HG02571 (cell line): ENCODE measurements around the gene LZTR1.
"Not testable (repeated sequence)": the region's sequence is repeated elsewhere in the genome, so short reads cannot be mapped to it uniquely, and the experiment has no call there.

Experiments used
- ATAC-seq: cut with Tn5 transposase; IDR thresholded peaks from one replicate; pipeline ENCODE4 v1.9.1; 2021; ENCODE audit warnings: mild to moderate bottlenecking, moderate library complexity; ENCODE audit not compliant: unreplicated experiment

LZTR1 gene

DNA sequence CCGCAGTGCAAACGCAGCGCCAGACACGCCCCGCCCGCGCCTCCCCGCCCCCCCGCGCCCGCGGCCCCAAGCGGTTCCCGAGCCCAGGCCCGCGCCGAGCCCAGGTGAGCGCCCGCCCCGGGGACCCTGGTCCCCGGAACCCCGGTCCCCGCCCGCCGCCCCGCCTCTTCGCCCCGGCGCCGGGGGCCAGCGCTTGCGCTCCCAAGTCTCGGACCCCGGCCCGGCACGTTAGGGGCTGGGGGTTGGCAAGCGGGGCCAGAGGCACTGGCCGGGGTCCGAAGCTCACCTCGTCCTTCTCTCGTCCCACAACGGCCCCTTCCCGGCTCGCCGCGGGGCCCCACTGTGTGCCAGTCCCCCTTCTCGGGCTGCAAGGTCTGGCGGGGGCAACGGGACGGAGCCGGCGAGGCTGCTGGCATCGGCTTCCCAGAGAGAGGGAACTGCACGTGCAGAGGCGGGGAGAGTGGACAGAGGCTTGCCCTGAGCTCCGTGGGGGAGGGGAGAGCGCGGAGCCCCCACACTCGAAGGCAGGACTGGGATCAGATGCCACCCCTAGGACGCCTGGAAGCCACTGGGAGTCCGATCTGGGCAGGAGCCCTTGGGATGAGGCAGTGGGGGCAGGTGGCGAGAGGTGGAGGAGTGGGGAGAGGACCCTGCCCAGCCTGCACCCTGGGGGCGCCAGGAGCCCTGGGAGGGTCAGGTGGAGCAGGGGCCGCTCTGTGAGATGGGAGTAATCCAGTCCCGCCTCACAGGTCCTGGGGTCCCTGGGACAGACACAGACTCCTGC, 16.8 kb upstream of the LZTR1 start:
- ATAC-seq = no peak

DNA sequence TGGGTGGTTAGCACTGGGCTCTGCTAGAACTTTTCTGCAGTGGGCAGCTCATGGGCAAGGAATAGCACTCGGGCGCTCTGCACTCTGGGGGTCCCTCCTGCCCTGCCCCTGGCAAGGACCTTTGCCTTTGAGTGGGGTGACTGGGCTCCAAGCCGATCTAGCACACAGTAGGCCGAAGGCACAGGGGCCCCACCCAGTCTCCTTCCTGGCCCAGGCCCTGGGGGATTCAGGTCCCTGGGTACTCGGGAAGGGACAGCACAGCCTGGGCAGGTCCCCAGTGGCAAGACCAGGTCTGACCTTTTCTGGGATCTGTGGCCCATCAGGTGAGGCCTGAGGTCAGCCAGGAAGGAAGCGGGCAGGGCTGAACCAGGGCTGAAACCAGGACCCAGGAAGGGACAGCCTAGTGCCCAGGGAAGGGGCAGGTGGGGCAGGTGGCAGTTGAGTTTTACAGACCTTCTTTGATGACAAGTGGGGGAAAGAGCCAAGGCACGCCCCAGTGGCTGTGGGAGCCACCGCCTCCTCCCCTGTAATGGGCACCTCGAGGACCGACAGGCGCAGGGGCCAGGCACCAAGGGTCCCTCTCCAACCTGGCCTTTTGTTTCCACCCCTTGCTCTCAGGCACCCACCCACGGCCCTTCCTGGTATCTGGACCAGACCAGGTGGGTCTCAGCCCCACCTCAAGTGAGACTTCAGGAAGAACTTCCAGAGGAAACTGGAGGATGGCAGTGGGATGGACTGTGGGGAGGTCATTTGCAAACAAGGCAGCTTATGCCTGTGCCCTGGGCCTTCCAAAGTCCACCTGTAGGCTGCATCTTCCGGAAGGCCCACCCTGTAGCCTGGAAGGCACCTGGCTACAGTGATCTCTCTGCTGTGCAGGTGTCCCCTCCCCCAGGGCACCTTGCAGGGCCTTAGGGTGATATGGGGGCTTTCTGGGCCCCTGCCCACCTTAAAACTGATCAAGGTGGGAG, 15.9 kb upstream of the LZTR1 start:
- ATAC-seq = no peak

DNA sequence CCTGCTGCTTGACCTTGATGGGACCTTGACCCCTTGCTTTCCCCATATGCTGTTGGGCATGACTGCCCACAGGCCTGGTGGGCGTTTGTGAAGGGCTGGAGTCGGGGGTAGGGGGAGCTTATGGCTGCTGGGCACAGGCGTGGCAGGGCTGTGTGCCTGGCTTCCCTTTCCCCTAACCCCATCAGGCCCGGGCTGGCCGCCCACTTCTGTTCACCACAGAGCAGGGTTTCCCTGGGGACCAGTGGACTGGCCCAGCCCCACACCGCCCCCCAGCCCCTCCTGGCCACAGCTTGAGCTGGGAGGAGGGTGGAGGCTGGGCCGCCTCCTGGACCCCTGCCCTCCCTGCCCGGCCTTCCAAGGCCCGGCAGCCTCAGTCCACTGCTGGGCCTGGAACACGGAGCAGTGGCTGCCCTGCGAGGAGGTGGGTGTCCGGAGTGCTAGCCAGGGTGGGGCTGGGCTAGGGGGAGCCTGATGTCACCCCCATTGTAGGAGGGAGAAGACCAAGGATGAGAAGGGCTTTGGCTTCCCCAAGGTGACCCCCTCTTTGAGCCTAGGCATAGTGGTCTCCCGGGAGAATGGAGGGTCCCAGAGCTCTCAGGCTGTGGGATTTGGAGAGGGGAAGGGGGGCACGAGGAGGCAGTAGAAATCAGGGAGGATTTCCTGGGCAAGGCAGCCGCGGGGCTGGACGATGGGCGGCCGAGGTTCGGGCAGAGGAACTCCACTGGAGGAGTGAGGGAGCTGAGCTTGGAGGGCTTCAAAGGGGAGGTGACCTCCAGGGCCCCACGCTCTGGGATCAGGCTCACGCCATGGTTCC, 15.0 kb upstream of the LZTR1 start, which contains the start of gene AIFM3:
TSS of gene AIFM3 (plus strand) at position 373 of the 814 bp plus-strand sequence. CDS start 690 bp downstream, outside the sequence.
- no peak for ATAC-seq

DNA sequence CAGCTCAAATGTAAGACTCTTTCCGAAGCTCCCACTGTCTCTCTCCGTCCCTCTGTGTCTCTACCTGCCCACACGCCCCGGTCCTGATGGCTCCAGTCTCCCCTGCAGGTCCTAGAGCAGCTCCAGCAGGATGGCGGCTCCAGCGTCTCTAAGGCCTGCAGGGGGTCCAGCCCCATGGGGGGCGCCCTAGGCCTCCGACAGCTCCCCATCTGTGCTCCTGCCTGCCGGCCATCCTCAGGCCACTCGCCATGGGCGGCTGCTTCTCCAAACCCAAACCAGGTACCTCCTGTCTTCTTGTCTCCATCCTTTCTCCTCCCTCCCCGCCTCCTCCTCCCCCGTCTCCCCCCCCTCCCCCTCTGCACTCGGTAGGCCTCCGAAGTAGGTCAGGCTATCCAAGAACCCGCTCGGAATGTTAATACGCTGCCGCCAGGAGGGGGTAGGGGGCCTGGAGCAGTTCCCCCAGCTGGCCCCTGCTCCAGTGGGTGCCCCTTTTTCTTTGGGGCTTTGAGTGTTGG, 14.3 kb upstream of the LZTR1 start:
- no peak for ATAC-seq

DNA sequence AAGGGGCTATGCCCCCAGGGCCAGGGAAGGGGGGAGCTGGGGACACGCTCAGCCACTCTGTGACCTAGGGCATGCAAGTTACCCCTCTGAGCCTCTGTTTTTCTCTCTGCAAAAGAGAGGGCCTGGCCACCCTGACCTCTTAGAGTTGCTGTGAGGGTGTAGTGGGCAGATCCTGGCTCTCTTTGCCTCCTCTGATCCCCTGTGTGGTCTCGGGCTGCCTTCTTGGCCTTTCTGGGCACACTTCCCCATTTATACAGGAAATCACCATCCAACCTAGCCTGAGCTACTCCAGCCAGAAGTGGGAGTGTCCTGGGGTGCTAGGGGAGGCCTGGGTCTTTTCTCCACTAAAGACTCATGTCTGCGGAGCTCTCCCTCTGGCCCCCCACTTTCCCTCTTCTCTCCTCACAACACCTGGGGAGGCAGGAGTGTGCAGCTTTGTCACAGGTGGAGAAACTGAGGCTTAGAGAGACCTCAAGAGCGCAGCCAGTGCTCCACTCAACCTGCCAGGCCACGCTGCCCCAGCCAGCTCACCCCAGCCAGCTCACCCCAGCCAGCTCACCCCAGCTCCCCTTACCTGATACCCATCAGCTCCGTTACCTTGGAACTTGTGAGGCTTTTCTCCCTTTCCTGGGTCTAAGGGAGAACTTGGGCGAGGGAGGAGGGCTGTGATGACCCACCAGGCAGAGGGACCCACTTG, 13.7 kb upstream of the LZTR1 start:
- no peak for ATAC-seq

DNA sequence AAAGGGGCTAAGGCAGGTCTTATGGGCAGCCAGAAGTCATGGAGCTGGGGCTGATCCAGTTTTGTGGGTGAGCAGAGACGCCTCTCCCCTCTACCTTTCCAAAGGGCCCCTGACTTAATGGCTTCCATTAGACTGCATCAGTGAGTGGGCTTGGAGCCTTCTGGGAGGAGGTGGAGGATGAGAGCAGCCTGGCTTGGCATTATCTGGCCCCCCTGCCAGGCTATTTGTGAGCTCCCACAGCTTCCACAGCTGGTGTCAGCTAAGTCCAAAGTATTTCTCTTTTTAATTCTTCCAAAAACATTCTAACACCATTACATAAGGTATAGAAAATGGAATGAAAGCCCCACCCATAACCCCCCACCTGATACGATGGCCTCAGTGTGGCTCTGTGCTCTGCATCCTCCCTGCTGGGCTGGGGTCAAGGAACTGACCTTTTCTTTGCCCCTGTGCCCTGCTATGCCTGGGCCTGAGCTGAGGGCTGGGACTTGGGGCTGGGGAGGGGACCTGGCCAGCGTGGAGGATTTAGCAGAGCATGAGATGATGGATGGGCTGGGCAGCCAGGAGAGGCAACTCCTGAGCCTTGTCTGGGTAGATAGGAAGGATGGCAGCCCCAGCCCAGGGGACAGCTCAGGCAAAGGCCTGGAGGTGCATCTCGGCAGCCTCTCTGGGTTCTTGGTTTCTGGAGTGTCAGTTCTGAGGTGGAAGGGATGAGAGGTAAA, 11.0 kb upstream of the LZTR1 start:
- ATAC-seq = no peak

DNA sequence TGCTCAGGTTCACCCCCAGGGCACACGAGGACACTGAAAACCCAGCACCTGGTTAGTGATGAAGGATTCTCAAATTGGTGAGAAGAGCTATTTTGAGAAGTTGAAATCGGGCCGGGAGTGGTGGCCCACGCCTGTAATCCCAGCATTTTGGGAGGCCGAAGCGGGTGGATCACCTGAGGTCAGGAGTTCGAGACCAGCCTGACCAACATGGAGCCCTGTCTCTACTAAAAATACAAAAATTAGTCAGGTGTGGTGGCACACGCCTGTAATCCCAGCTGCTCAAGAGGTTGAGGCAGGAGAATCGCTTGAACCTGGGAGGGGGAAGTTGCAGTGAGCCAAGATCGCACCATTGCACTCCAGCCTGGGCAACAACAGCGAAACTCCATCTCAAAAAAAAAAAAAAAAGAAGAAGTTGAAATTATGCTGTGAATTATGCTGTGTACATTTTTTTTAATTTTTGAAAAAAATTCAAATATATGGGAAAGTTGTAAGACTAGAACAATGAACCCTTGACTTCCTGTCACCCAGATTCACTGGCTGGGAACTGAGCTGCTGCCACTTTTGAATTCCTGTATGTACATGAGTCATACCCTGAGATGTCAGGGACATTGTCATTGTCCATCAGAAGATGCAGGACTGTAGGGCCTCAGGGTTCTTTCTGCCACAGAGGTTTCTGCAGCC, 9.9 kb upstream of the LZTR1 start:
- ATAC-seq = not testable (repeated sequence)

DNA sequence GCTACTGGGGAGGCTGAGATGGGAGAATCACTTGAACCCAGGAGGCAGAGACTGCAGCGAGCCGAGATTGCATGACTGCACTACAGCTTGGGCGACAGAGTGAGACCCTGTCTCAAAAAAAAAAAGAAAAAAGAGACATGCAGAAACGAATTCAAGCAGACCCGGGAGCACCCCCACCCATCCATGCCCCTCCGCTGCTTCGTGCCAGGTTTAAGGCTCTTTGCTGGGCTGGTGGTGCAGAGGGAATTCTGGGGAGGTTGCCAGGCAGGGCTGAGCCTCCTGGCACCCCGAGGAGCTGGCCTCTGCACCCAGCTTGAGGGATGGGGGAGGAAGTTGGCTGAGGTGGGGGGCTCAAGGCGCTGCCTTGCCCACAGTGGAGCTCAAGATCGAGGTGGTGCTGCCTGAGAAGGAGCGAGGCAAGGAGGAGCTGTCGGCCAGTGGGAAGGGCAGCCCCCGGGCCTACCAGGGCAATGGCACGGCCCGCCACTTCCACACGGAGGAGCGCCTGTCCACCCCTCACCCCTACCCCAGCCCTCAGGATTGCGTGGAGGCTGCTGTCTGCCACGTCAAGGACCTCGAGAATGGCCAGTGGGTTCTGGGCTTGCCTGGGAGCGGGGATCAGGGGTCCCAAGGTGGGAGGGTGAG, 9.0 kb upstream of the LZTR1 start:
- no peak for ATAC-seq

DNA sequence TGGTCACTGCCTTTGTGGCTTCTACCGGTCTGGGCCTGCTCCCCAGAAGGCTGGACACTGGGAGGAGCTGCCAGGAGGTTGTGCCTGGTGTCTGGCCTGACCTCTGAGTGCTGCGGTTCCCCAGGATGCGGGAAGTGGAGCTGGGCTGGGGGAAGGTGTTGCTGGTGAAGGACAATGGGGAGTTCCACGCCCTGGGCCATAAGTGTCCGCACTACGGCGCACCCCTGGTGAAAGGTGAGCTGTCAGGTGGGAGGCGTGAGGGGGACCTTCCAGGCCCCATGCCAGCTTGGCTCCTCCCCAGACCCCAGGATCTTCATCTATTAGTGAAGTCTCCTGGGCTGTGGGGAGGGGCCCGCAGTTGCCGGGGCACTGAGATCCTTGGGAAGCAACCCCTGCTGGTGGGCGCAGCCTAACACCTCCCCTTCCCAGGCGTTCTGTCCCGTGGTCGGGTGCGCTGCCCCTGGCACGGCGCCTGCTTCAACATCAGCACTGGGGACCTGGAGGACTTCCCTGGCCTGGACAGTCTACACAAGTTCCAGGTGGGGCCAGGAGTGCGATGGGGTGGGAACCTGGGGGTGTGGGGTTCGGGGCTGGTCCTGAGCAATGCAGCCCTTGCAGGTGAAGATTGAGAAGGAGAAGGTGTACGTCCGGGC, 8.3 kb upstream of the LZTR1 start:
- no peak for ATAC-seq

DNA sequence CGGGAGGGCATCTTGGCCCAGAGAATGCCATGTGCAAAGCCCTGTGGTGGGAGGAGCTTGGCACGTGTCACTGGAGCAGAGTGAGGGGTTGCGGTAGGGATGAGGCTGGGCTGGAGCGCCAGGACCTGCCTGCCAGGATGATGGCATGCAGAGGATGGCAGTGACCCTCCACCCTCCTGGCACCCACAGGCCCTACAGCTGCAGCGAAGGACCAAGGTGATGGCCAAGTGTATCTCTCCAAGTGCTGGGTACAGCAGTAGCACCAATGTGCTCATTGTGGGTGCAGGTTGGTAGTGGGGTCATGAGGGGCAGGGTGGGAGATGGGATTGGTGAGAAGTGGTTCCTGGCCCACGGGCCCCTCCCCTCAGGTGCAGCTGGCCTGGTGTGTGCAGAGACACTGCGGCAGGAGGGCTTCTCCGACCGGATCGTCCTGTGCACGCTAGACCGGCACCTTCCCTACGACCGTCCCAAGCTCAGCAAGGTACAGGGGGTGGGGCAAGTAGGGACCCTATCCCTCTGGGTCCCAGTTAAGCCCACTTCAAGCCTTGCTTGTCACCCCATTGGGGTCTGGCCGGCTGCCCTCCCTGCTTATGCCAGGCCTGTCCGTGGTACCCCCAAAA, 7.7 kb upstream of the LZTR1 start:
- ATAC-seq = no peak

DNA sequence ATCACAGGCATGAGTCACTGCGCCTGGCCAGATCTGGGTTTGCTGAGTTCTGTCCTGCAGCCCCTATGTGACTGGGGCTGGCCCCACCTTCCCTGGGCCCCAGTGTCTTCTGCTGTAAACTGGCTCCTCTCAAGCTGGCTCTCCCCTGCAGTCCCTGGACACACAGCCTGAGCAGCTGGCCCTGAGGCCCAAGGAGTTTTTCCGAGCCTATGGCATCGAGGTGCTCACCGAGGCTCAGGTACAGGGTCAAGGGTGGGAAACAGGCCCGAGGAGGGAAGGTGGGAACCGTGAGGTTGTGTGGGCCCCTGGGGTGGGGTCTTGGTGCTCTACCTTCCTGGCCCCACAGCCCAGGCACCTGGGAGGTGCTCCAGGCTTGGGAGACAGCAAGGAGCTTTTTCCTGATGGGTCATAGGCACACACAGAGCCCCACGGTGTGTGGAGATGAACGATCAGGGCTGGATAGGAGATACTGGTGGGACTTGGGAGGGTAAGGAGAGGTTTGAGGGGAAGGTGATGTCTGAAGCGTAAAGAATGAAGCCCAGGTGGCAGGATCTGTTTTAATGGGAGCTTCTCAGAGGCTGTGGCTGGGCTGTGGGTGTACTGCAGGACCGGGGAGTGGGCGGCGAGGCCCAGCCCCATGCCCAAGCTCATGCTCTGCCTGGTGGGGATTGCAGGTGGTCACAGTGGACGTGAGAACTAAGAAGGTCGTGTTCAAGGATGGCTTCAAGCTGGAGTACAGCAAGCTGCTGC, 6.4 kb upstream of the LZTR1 start:
- ATAC-seq = no peak

DNA sequence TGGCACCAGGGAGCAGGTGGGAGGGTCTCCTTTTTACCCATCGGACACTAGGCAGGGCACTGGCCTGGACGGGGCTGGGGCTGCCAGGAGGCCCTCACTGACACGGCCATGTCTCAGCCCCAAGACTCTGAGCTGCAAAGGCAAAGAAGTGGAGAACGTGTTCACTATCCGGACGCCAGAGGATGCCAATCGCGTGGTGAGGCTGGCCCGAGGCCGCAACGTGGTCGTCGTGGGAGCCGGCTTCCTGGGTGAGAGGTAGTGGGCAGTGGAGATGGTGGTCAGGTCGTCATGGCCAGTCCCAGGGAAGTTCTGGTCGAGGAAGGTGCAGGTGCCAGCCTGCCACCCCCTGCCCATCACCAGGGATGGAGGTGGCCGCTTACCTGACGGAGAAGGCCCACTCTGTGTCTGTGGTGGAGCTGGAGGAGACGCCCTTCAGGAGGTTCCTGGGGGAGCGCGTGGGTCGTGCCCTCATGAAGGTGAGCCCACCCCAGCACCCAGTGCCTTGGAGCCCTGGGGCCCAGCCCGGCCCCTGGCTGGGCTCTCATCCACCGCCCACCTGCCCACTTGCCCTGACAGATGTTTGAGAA, 5.7 kb upstream of the LZTR1 start:
- no peak for ATAC-seq

DNA sequence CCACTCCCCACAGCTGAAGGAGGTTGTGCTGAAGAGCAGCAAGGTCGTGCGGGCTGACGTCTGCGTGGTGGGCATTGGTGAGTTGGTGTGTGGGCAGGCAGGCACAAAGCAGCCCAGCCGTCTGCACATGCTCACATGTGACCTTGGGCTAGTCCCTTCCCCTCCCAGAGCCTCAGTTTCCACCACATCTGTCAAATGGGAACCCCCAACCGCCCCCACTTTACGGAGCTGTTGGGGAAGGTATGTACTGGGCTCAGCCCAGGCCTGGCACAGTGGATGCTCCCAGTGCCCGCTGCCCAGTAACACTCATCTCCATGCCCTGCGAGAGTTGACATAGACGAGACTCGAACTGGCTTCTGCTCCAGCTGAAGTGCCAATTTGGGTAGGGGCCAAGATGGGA, 5.1 kb upstream of the LZTR1 start:
- no peak for ATAC-seq

DNA sequence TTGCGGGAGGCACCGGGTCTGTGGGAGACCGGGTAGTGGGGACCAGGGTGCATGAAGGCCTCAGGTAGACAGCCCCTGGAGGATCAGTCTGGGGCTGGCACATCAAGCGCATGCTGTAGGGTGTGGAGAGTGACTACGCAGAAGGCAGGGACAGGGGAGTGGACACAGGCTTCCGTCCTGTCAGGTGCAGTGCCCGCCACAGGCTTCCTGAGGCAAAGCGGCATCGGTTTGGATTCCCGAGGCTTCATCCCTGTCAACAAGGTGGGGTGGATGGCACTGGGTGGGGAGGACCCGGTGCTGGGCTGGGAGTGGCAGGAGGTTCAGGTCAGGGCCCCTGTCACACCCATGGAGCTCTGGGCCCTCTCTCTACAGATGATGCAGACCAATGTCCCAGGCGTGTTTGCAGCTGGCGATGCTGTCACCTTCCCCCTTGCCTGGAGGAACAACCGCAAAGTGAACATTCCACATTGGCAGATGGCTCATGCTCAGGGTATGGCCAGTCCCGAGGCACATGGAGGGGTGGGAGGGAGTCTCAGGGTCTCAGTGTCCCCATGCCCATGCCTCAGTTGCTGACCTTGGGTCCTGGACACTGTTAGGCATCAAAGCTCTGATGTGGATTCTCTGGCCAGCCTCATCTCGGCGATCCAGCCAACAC, 4.5 kb upstream of the LZTR1 start:
- no peak for ATAC-seq

DNA sequence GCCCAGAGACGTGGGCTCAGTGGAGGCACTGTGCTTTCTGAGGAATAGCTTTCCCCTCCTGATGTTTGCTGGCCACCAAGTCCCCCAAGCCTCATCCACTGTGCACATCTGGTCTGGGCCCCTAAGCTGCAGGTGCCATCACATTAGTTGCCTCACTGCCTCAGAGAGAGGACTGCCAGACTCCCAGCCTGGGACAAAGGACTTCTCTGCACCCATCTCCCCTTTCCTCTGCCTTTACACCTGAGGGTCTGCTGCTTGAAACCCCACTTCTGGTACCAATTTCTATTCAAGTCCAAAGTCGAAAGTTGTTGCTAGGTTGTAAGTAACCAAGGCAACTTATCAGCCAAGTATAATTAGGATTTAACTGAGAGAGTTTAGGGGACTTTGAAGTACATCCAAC, 3.7 kb upstream of the LZTR1 start:
- no peak for ATAC-seq

DNA sequence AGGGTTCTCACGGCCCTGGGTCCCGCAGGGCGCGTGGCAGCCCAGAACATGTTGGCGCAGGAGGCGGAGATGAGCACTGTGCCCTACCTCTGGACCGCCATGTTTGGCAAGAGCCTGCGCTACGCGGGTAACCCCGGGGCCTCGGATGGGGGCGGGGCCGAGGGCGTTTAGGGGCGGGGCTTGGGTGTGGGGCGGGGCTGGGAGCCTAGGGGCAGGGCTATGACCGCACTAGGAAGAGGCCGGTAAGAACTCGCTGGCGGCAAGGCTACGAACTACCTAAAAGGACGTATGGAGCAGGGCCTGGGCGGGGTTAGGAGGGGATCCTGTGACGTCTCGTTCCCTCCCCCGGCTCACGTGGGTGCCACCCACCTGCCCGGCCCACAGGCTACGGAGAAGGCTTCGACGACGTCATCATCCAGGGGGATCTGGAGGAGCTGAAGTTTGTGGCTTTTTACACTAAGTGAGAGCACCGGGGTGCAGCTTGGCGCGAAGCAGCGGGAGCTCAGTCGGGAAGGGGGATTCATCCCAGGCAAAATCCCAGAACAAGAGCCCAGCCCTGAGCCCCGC, 2.8 kb upstream of the LZTR1 start:
- ATAC-seq = no peak
